Neural cell (in vitro differentiated cells): ENCODE measurements around the gene SOX5.

Source experiments
- EP300 ChIP-seq: fragments of 450-650 bp; conservative IDR thresholded peaks from 2 replicates; pipeline ENCODE4 v1.6.1; 2014; ENCODE audit warnings: antibody characterized with exemption, mild to moderate bottlenecking, moderate library complexity; ENCODE audit not compliant: poor library complexity, severe bottlenecking
- EZH2 ChIP-seq: fragments of 200-600, 300-800 bp; shearing (Covaris generic), sonication (generic); IDR thresholded peaks from 2 replicates; pipeline ENCODE4 v1.6.1; 2014; ENCODE audit warnings: antibody characterized with exemption, low read length, borderline replicate concordance, mild to moderate bottlenecking; ENCODE audit not compliant: insufficient read depth, poor library complexity, severe bottlenecking
- POLR2AphosphoS5 ChIP-seq: IDR thresholded peaks from 2 replicates; pipeline ENCODE4 v1.6.1; 2012
- RAD21 ChIP-seq: fragments of 450-650 bp; conservative IDR thresholded peaks from 2 replicates; pipeline ENCODE4 v1.6.1; 2014; ENCODE audit warnings: antibody characterized with exemption, mild to moderate bottlenecking, moderate library complexity
- TAF1 ChIP-seq: IDR thresholded peaks from 2 replicates; pipeline ENCODE4 v1.6.1; 2012; ENCODE audit warnings: low read depth
- TF ChIP-seq, protein P1 (sequence below): fragments of 450-650 bp; IDR thresholded peaks from 2 replicates; pipeline ENCODE4 v1.5.1; 2014; ENCODE audit warnings: antibody characterized with exemption, mild to moderate bottlenecking, moderate library complexity; ENCODE audit not compliant: poor library complexity, severe bottlenecking

DNA sequence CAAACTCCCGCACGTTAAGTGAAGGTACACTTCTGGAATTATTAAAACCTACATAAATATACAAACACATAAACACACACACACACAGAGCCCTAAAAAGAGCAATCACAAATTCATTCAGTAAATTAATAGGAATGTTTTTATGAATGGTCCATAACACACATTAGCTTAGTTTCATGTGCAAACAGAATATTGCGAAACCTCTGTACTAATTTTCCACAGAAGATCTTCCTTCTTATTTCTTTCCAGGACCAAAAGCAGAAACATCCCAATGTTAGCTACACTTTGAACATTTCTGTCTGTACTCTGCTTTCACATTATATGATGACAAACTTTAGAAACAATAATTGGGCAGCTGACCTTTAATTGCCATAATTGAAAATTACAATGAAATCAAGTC is 101.6 kb downstream of the SOX5 start:
- no peak for TF ChIP-seq RAD21
- no peak for TF ChIP-seq EZH2
- TF ChIP-seq, protein P1, sequence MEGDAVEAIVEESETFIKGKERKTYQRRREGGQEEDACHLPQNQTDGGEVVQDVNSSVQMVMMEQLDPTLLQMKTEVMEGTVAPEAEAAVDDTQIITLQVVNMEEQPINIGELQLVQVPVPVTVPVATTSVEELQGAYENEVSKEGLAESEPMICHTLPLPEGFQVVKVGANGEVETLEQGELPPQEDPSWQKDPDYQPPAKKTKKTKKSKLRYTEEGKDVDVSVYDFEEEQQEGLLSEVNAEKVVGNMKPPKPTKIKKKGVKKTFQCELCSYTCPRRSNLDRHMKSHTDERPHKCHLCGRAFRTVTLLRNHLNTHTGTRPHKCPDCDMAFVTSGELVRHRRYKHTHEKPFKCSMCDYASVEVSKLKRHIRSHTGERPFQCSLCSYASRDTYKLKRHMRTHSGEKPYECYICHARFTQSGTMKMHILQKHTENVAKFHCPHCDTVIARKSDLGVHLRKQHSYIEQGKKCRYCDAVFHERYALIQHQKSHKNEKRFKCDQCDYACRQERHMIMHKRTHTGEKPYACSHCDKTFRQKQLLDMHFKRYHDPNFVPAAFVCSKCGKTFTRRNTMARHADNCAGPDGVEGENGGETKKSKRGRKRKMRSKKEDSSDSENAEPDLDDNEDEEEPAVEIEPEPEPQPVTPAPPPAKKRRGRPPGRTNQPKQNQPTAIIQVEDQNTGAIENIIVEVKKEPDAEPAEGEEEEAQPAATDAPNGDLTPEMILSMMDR: no peak
- no peak for TF ChIP-seq TAF1
- no peak for TF ChIP-seq POLR2AphosphoS5
- TF ChIP-seq EP300: no peak
